PC-9 (cell line): Measurements from ENCODE around the gene PTPRD.

Experiments
- CTCF ChIP-seq: fragments of 200-600 bp; sonication (generic); conservative IDR thresholded peaks from 2 replicates; pipeline ENCODE4 v1.6.1; 2017; ENCODE audit warnings: mixed run types, antibody characterized with exemption, mild to moderate bottlenecking, moderate library complexity
- EZH2 ChIP-seq: fragments of 200-600 bp; sonication (generic); IDR thresholded peaks from 2 replicates; pipeline ENCODE4 v1.8.0; 2017; ENCODE audit warnings: antibody characterized with exemption, low read depth

- TF ChIP-seq EZH2 (no peak), CTCF (no peak)
Measured at GRCh38 chr9:8390571-8390970, 2222.2 kb downstream of the PTPRD start.
